ENCODE results near the gene CCDC40. TPM values are rescaled to one million over a fixed set of nuclear protein-coding genes. Genes with fewer than 3 reads are reported as not detected.

The CCDC40 gene
- total and polyA plus RNA-seq, 11 donors, result 2.4 to 9.0 (median 5.9) TPM

DNA sequence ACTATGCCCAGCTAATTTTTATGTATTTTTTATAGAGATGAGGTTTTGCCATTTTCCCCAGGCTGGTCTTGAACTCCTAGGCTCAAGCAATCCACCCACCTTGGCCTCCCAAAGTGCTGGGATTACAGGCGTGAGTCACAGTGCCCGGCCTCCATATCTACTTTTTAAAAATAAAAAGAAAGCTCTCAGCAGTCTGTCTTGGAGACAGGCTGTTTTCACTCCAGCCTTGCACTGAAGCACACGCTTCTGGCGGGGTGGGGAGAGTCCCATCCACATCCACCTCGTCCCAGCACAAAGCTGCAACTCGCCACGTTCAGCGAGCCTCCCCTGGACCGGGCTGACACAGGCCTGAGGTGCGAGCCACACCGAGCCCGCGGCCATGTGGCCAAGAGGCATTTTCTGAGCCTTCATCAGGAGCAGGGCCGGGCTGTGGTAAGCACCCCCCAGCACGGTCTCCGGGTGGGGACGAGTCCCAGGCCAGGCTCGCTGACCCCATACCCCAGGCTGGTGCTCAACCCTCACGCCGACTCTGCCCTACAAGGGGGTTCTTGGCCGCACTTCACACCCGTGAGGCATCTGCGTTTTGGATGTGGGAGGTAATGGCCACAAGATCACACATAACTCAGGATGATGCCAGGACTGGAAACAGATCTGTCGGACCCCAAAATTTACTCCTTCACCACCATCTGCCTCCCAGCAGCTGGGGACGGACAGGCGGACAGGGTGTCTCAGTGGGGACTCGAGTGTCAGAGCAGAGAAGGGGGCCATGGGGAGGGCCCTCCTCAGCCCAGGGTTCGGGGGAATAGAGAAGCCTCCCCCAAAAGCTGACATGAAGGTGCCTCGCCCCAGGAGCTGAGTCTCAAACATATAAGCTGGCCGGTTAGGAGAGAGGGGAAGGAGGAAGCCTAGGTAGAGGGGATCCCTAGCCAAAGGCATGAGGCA, 29.4 kb upstream of the CCDC40 start:
- H3K36me3 ChIP-seq, result peaks cover 0 to 18% (median 3%) of the 10 kb centered on the region in 9 donors
- DNase-seq, result peak in 1 of 5 donors; percentile 14
- no peak for ATAC-seq
- H3K27ac ChIP-seq, result no peak overlapping the region
- H3K4me3 ChIP-seq, result no peak overlapping the region
- 94 to 97% (median 95%) methylated on average over 21 to 30 of the region's 30 CpGs for WGBS, 4 donors
- H3K9me3 ChIP-seq, result no peaks in the 10 kb centered on the region
- H3K27me3 ChIP-seq, result no peaks in the 10 kb centered on the region
- intact Hi-C loops (cut with DNase I), result loop anchor here in 8 of 10 donors (5.0 to 10.0 kb wide), 7 partner anchors 60 to 248 kb away; partner anchors contain the start of gene GAA (in 1 of the 8)
- H3K4me1 ChIP-seq, result peaks cover 0 to 15% (median 10%) of the 10 kb centered on the region in 12 donors
- TF ChIP-seq, protein P1, sequence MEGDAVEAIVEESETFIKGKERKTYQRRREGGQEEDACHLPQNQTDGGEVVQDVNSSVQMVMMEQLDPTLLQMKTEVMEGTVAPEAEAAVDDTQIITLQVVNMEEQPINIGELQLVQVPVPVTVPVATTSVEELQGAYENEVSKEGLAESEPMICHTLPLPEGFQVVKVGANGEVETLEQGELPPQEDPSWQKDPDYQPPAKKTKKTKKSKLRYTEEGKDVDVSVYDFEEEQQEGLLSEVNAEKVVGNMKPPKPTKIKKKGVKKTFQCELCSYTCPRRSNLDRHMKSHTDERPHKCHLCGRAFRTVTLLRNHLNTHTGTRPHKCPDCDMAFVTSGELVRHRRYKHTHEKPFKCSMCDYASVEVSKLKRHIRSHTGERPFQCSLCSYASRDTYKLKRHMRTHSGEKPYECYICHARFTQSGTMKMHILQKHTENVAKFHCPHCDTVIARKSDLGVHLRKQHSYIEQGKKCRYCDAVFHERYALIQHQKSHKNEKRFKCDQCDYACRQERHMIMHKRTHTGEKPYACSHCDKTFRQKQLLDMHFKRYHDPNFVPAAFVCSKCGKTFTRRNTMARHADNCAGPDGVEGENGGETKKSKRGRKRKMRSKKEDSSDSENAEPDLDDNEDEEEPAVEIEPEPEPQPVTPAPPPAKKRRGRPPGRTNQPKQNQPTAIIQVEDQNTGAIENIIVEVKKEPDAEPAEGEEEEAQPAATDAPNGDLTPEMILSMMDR (IDR thresholded peaks at IDR 0.05), result no peak
- TF ChIP-seq POLR2A (IDR thresholded peaks at IDR 0.05), result no peak

DNA sequence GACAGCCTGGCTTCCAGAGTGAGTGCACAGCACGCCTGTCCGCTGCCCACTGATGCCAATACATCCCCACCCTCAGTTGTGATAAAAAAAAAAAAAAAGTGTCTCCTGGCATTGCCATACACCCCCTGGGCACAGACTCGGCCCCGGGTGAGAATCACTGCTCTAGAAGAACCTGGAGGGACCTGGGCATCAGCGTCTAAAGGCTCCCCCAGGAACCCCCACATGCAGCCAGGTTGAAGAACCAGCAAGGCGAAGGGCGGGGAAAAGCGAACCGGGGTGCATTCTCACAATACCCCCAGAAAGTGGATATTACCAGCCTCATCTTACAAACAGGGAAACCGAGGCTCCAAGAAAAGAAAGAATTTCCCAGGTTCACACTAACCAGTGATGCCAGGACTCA, 28.5 kb upstream of the CCDC40 start:
- intact Hi-C loops (cut with DNase I), result loop anchor here in 8 of 10 donors (1.0 to 10.0 kb wide), 8 partner anchors 27 to 247 kb away; partner anchors contain the start of genes GAA (in 1 of the 8) and TBC1D16 (in 1 of the 8)
- peaks cover 0 to 27% (median 11%) of the 10 kb centered on the region in 9 donors for H3K36me3 ChIP-seq
- DNase-seq (peak in 1 of 5 donors; percentile 24), ATAC-seq (no peak)
- H3K27me3 ChIP-seq, result no peaks in the 10 kb centered on the region
- H3K9me3 ChIP-seq, result no peaks in the 10 kb centered on the region
- 86 to 91% (median 88%) methylated on average over 10 of the region's 10 CpGs for WGBS, 4 donors
- peaks cover 0 to 15% (median 10%) of the 10 kb centered on the region in 12 donors for H3K4me1 ChIP-seq
- H3K27ac ChIP-seq, result no peak overlapping the region
- H3K4me3 ChIP-seq, result no peak overlapping the region
- TF ChIP-seq, protein P1 (IDR thresholded peaks at IDR 0.05), result no peak
- no peak for TF ChIP-seq POLR2A (IDR thresholded peaks at IDR 0.05)

DNA sequence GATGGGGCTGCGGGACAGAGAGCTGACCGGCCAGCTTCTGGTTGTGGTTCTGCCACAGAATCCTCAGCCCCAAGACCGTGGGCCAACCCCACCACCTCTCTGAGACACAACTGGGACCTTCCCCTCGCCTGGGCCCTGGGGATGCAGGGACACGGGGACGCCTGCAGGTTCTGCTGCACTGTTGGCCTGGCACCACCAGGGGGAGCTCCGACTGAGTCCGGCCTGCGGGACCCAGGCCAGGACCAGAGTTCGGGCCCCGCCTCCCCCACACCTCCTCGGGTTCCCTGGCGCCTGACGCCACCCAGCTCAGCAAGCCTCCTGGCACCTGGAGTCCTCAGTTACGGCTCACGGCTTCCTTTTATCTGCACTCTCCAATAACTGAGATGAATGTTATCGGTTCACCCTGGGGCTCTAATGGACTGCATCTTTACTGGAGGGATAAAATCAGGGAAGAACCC, 28.0 kb upstream of the CCDC40 start:
- peak; percentile 48 to 85 (median 79) for ATAC-seq
- 23 to 41% (median 27%) methylated on average over 13 to 17 of the region's 17 CpGs for WGBS, 4 donors
- Histone ChIP-seq H3K27ac (no peak overlapping the region), H3K27me3 (no peaks in the 10 kb centered on the region), H3K9me3 (no peaks in the 10 kb centered on the region), H3K4me1 (peaks cover 0 to 15% (median 10%) of the 10 kb centered on the region in 12 donors), H3K36me3 (peaks cover 0 to 31% (median 14%) of the 10 kb centered on the region in 9 donors), H3K4me3 (no peak overlapping the region)
- TF ChIP-seq, protein P1 (IDR thresholded peaks at IDR 0.05), result peak; percentile 82 to 97 (median 92)
- TF ChIP-seq POLR2A (IDR thresholded peaks at IDR 0.05), result no peak
- intact Hi-C loops (cut with DNase I), result loop anchor here in 8 of 10 donors (1.0 to 10.0 kb wide), 8 partner anchors 27 to 246 kb away; partner anchors contain the start of genes GAA (in 1 of the 8) and TBC1D16 (in 1 of the 8)
- peak; percentile 71 to 88 (median 78) for DNase-seq

DNA sequence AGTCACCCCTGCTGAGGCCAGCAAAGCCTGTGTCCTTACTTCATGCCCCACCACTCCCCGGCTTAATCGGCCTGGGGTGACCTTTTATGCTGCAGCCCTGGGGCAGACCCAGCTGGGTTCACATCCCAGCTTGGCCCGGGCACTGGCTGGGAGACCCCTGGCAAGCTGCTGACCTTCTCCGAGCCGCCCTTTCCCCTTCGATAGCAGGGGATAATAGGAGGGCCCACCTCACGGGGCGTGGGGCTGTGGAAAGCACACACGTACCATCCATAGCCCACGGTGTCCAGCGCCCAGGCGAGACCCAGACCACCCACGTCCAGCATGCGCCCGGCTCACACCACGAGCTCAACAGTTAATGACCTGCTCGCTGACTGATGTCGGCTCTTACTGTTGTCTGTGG, 27.6 kb upstream of the CCDC40 start:
- H3K27me3 ChIP-seq, result no peaks in the 10 kb centered on the region
- ATAC-seq (no peak), DNase-seq (peak in 1 of 5 donors; percentile 23)
- no peak overlapping the region for H3K4me3 ChIP-seq
- peaks cover 0 to 34% (median 14%) of the 10 kb centered on the region in 9 donors for H3K36me3 ChIP-seq
- no peak overlapping the region for H3K27ac ChIP-seq
- intact Hi-C loops (cut with DNase I), result loop anchor here in 8 of 10 donors (1.0 to 10.0 kb wide), 8 partner anchors 26 to 246 kb away; partner anchors contain the start of genes GAA (in 1 of the 8) and TBC1D16 (in 1 of the 8)
- TF ChIP-seq, protein P1 (IDR thresholded peaks at IDR 0.05), result no peak
- TF ChIP-seq POLR2A (IDR thresholded peaks at IDR 0.05), result no peak
- WGBS, 4 donors, result 88 to 91% (median 90%) methylated on average over 18 of the region's 18 CpGs
- H3K9me3 ChIP-seq, result no peaks in the 10 kb centered on the region
- H3K4me1 ChIP-seq, result peaks cover 0 to 15% (median 10%) of the 10 kb centered on the region in 12 donors

All from heart left ventricle (tissue), 16 donors.